GM10847 (cell line): ENCODE measurements around the gene KAZN.

Source experiments
- POLR2A ChIP-seq: IDR thresholded peaks from 2 replicates; pipeline ENCODE4 v1.6.1; 2011; ENCODE audit not compliant: insufficient read length; ENCODE audit errors: extremely low read depth

Gene KAZN

GRCh38 chr1:14576155-14576554, 22.3 kb upstream of the KAZN start:
- TF ChIP-seq POLR2A: no peak

- TF ChIP-seq POLR2A: no peak
Measured at GRCh38 chr1:14577261-14577660, 21.2 kb upstream of the KAZN start.

GRCh38 chr1:14578156-14578555, 20.3 kb upstream of the KAZN start:
- TF ChIP-seq POLR2A: no peak

- TF ChIP-seq POLR2A: no peak
Measured at GRCh38 chr1:14580986-14581385, 17.5 kb upstream of the KAZN start.

- no peak for TF ChIP-seq POLR2A
Measured at GRCh38 chr1:14583788-14584187, 14.7 kb upstream of the KAZN start.

GRCh38 chr1:14585728-14586127, 12.8 kb upstream of the KAZN start:
- TF ChIP-seq POLR2A: no peak

- no peak for TF ChIP-seq POLR2A
Measured at GRCh38 chr1:14590411-14591180, 7.9 kb upstream of the KAZN start.

GRCh38 chr1:14591600-14591999, 6.9 kb upstream of the KAZN start:
- TF ChIP-seq POLR2A: no peak

GRCh38 chr1:14592004-14592631, 6.4 kb upstream of the KAZN start:
- TF ChIP-seq POLR2A: no peak

GRCh38 chr1:14593302-14593701, 5.2 kb upstream of the KAZN start:
- TF ChIP-seq POLR2A: no peak

- no peak for TF ChIP-seq POLR2A
Measured at GRCh38 chr1:14594045-14594444, 4.4 kb upstream of the KAZN start.

GRCh38 chr1:14596591-14596990, 1.9 kb upstream of the KAZN start:
- TF ChIP-seq POLR2A: no peak

- no peak for TF ChIP-seq POLR2A
Measured at GRCh38 chr1:14597343-14598006, 1.0 kb upstream of the KAZN start.

- no peak for TF ChIP-seq POLR2A
Measured at GRCh38 chr1:14598007-14598497, 433 bp upstream of the KAZN start.

- no peak for TF ChIP-seq POLR2A
Measured at GRCh38 chr1:14599183-14599791, 802 bp downstream of the KAZN start.

- no peak for TF ChIP-seq POLR2A
Measured at GRCh38 chr1:14599800-14600199, 1.3 kb downstream of the KAZN start.

GRCh38 chr1:14600405-14601112, 2.1 kb downstream of the KAZN start:
- no peak for TF ChIP-seq POLR2A
